DND-41 (cell line): ENCODE results near the gene CACNB2.

Experiments
- CTCF ChIP-seq: IDR thresholded peaks from 2 replicates; pipeline ENCODE4 v1.5.1; 2012; ENCODE audit warnings: borderline replicate concordance, low read length, moderate library complexity, mild to moderate bottlenecking; ENCODE audit not compliant: poor library complexity, severe bottlenecking; ENCODE audit errors: extremely low read depth
- EZH2 ChIP-seq: IDR thresholded peaks from 3 replicates; pipeline ENCODE4 v1.6.1; 2012; ENCODE audit warnings: borderline replicate concordance, low read depth, mild to moderate bottlenecking, moderate library complexity, low read length, inconsistent platforms; ENCODE audit not compliant: severe bottlenecking

GRCh38 chr10:18271491-18271890 is 131.3 kb downstream of the CACNB2 start:
- TF ChIP-seq CTCF, result no peak
- no peak for TF ChIP-seq EZH2
